ENCODE measurements around the gene UNC13B.

UNC13B gene

DNA sequence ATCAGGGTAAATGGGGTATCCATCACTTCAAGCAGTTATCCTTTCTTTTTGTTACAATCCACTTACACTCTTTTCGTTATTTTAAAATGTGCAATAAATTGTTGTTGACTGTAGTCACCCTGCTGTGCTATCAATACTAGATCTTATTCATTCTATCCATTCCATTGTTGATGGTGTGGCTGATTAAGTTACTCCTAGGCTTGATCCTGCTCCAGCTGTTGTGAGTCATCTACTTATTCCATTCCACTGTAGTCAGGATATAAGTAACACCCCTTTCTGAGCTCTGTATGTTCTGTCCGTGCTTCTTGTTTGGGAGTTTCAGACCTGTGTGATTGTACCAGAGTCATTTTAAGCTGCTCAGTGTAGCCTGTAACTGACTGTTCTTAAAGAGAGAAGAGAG, 205.6 kb downstream of the UNC13B start:
- ChIA-PET POLR2A (no interaction called here), CTCF (interaction anchor here (1.6 kb wide), 1 partner anchor 31 kb away, joined by 3 read pairs; no protein-coding TSS in a partner anchor)
- H3K36me3 ChIP-seq (ENCODE audit: control insufficient read depth in 2 of 2, insufficient read depth in 1 of 2, low read length in 2 of 2) = peaks cover 0 to 4% of the 10 kb centered on the region in 2 experiments; a peak in 1 of 3 replicates
- no peaks in the 10 kb centered on the region for H3K9me3 ChIP-seq (ENCODE audit: control insufficient read depth, insufficient read depth, low read depth, low read length)
- TF ChIP-seq ZNF600 (tag by site-specific recombination; IDR thresholded peaks at IDR 0.05) = no peak
- no peaks in the 10 kb centered on the region for H3K4me1 ChIP-seq (ENCODE audit: control insufficient read depth, insufficient read depth, low read length)
- no peak overlapping the region for H3K4me3 ChIP-seq (ENCODE audit: low read depth, low read length)
- H3K27ac ChIP-seq (ENCODE audit: extremely low read depth, low read depth, low read length) = no peak overlapping the region

DNA sequence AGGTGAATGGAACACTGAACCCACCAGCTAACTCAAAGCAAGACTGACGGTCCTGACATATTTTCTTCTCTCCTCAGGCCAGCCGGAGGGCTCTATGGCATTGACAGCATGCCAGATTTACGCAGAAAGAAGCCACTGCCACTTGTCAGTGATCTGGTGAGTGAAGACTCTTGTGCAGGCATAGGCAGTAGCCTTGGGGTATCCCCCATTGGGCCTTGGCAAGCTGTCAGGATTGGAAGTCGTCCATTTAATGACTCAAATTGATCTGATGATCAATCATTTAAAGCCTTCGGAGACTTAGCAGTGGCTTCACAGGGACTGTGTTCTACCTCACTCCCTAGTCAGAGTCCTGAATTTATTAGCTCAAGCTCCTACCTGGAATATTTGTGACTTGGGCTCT, 208.4 kb downstream of the UNC13B start:
- H3K4me3 ChIP-seq (ENCODE audit: low read depth, low read length) = no peak overlapping the region
- H3K4me1 ChIP-seq (ENCODE audit: control insufficient read depth, insufficient read depth, low read length) = no peaks in the 10 kb centered on the region
- H3K36me3 ChIP-seq (ENCODE audit: control insufficient read depth in 2 of 2, insufficient read depth in 1 of 2, low read length in 2 of 2) = peaks cover 0 to 4% of the 10 kb centered on the region in 2 experiments; a peak in 1 of 3 replicates
- ChIA-PET POLR2A (no interaction called here), CTCF (no interaction called here)
- TF ChIP-seq, protein P1, sequence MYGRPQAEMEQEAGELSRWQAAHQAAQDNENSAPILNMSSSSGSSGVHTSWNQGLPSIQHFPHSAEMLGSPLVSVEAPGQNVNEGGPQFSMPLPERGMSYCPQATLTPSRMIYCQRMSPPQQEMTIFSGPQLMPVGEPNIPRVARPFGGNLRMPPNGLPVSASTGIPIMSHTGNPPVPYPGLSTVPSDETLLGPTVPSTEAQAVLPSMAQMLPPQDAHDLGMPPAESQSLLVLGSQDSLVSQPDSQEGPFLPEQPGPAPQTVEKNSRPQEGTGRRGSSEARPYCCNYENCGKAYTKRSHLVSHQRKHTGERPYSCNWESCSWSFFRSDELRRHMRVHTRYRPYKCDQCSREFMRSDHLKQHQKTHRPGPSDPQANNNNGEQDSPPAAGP (tag by site-specific recombination; IDR thresholded peaks at IDR 0.05) = no peak
- TF ChIP-seq ZSCAN23 (tag by site-specific recombination; IDR thresholded peaks at IDR 0.05) (no peak), SCRT2 (tag by site-specific recombination; IDR thresholded peaks at IDR 0.05) (no peak), ZNF776 (tag by site-specific recombination; IDR thresholded peaks at IDR 0.05; ENCODE audit: borderline replicate concordance) (no peak), ZNF558 (tag by site-specific recombination; IDR thresholded peaks at IDR 0.05) (no peak), ZNF707 (tag by site-specific recombination; IDR thresholded peaks at IDR 0.05) (no peak), ZNF629 (tag by site-specific recombination; IDR thresholded peaks at IDR 0.05) (no peak), ZNF146 (tag by site-specific recombination; IDR thresholded peaks at IDR 0.05) (no peak), BCL11B (tag by site-specific recombination; IDR thresholded peaks at IDR 0.05; ENCODE audit: low read depth) (no peak), GFI1B (tag by site-specific recombination; IDR thresholded peaks at IDR 0.05) (no peak), ZNF174 (tag by site-specific recombination; IDR thresholded peaks at IDR 0.05) (no peak), ZNF530 (tag by site-specific recombination; IDR thresholded peaks at IDR 0.05; ENCODE audit: low read depth) (no peak), ZNF561 (tag by site-specific recombination; IDR thresholded peaks at IDR 0.05; ENCODE audit: borderline replicate concordance) (no peak), OSR2 (tag by site-specific recombination; IDR thresholded peaks at IDR 0.05) (no peak)
- TF ChIP-seq, protein P2, sequence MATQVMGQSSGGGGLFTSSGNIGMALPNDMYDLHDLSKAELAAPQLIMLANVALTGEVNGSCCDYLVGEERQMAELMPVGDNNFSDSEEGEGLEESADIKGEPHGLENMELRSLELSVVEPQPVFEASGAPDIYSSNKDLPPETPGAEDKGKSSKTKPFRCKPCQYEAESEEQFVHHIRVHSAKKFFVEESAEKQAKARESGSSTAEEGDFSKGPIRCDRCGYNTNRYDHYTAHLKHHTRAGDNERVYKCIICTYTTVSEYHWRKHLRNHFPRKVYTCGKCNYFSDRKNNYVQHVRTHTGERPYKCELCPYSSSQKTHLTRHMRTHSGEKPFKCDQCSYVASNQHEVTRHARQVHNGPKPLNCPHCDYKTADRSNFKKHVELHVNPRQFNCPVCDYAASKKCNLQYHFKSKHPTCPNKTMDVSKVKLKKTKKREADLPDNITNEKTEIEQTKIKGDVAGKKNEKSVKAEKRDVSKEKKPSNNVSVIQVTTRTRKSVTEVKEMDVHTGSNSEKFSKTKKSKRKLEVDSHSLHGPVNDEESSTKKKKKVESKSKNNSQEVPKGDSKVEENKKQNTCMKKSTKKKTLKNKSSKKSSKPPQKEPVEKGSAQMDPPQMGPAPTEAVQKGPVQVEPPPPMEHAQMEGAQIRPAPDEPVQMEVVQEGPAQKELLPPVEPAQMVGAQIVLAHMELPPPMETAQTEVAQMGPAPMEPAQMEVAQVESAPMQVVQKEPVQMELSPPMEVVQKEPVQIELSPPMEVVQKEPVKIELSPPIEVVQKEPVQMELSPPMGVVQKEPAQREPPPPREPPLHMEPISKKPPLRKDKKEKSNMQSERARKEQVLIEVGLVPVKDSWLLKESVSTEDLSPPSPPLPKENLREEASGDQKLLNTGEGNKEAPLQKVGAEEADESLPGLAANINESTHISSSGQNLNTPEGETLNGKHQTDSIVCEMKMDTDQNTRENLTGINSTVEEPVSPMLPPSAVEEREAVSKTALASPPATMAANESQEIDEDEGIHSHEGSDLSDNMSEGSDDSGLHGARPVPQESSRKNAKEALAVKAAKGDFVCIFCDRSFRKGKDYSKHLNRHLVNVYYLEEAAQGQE (tag by site-specific recombination; IDR thresholded peaks at IDR 0.05) = no peak
- TF ChIP-seq, protein P3, sequence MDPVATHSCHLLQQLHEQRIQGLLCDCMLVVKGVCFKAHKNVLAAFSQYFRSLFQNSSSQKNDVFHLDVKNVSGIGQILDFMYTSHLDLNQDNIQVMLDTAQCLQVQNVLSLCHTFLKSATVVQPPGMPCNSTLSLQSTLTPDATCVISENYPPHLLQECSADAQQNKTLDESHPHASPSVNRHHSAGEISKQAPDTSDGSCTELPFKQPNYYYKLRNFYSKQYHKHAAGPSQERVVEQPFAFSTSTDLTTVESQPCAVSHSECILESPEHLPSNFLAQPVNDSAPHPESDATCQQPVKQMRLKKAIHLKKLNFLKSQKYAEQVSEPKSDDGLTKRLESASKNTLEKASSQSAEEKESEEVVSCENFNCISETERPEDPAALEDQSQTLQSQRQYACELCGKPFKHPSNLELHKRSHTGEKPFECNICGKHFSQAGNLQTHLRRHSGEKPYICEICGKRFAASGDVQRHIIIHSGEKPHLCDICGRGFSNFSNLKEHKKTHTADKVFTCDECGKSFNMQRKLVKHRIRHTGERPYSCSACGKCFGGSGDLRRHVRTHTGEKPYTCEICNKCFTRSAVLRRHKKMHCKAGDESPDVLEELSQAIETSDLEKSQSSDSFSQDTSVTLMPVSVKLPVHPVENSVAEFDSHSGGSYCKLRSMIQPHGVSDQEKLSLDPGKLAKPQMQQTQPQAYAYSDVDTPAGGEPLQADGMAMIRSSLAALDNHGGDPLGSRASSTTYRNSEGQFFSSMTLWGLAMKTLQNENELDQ (tag by site-specific recombination; IDR thresholded peaks at IDR 0.05; ENCODE audit: low read depth) = no peak
- TF ChIP-seq, protein P4, sequence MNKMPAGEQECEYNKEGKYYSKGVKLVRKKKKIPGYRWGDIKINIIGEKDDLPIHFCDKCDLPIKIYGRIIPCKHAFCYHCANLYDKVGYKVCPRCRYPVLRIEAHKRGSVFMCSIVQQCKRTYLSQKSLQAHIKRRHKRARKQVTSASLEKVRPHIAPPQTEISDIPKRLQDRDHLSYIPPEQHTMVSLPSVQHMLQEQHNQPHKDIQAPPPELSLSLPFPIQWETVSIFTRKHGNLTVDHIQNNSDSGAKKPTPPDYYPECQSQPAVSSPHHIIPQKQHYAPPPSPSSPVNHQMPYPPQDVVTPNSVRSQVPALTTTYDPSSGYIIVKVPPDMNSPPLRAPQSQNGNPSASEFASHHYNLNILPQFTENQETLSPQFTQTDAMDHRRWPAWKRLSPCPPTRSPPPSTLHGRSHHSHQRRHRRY (tag by site-specific recombination; IDR thresholded peaks at IDR 0.05) = no peak
- TF ChIP-seq, protein P5, sequence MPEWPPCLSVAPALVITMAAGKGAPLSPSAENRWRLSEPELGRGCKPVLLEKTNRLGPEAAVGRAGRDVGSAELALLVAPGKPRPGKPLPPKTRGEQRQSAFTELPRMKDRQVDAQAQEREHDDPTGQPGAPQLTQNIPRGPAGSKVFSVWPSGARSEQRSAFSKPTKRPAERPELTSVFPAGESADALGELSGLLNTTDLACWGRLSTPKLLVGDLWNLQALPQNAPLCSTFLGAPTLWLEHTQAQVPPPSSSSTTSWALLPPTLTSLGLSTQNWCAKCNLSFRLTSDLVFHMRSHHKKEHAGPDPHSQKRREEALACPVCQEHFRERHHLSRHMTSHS (tag by site-specific recombination; IDR thresholded peaks at IDR 0.05) = no peak
- TF ChIP-seq, protein P6, sequence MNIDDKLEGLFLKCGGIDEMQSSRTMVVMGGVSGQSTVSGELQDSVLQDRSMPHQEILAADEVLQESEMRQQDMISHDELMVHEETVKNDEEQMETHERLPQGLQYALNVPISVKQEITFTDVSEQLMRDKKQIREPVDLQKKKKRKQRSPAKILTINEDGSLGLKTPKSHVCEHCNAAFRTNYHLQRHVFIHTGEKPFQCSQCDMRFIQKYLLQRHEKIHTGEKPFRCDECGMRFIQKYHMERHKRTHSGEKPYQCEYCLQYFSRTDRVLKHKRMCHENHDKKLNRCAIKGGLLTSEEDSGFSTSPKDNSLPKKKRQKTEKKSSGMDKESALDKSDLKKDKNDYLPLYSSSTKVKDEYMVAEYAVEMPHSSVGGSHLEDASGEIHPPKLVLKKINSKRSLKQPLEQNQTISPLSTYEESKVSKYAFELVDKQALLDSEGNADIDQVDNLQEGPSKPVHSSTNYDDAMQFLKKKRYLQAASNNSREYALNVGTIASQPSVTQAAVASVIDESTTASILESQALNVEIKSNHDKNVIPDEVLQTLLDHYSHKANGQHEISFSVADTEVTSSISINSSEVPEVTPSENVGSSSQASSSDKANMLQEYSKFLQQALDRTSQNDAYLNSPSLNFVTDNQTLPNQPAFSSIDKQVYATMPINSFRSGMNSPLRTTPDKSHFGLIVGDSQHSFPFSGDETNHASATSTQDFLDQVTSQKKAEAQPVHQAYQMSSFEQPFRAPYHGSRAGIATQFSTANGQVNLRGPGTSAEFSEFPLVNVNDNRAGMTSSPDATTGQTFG (tag by site-specific recombination; IDR thresholded peaks at IDR 0.05; ENCODE audit: borderline replicate concordance) = no peak
- H3K9me3 ChIP-seq (ENCODE audit: control insufficient read depth, insufficient read depth, low read depth, low read length) = no peaks in the 10 kb centered on the region
- H3K27ac ChIP-seq (ENCODE audit: extremely low read depth, low read depth, low read length) = no peak overlapping the region
